K562 (cell line): Measurements from ENCODE around the gene COL7A1.

Source experiments
- AFF4 ChIP-seq: sonication (generic); formaldehyde crosslinking; IDR thresholded peaks from 2 replicates; pipeline ENCODE4 v1.8.0; 2023; ENCODE audit warnings: mild to moderate bottlenecking, missing genetic modification reagents
- CBX3 ChIP-seq, 2 experiments: IDR thresholded peaks; 1 replicate in 1 of 2; 2 replicates in 1 of 2; pipeline ENCODE4 v1.6.1; 2012; ENCODE audit warnings: inconsistent platforms in 2 of 2, low read length in 2 of 2, borderline replicate concordance in 1 of 2, control low read depth in 1 of 2
- CTCF ChIP-seq, 3 experiments: IDR thresholded peaks in 2 of 3; conservative IDR thresholded peaks in 1 of 3; 2 replicates each; pipeline ENCODE4 v1.5.1; 2011 to 2012; ENCODE audit warnings: low read length in 3 of 3, mild to moderate bottlenecking in 3 of 3, control low read depth in 2 of 3, improper control_type of control experiment in 1 of 3, inconsistent platforms in 1 of 3, low read depth in 1 of 3, mixed read lengths in 1 of 3, moderate library complexity in 1 of 3; ENCODE audit not compliant: insufficient read depth in 2 of 3
- DDX20 ChIP-seq: fragments of 450-650 bp; IDR thresholded peaks from 2 replicates; pipeline ENCODE4 v1.6.1; 2016; ENCODE audit warnings: missing genetic modification characterization, low read depth, mild to moderate bottlenecking, missing compliant biosample characterization, moderate library complexity
- FOSL1 ChIP-seq: fragments of 200-800 bp; sonication (Bioruptor generic); conservative IDR thresholded peaks from 2 replicates; pipeline ENCODE4 v1.6.1; 2016; ENCODE audit warnings: missing genetic modification characterization, missing compliant biosample characterization
- FOXK2 ChIP-seq, 2 experiments: fragments of 450-650 bp; IDR thresholded peaks in 1 of 2; conservative IDR thresholded peaks in 1 of 2; 2 replicates each; pipeline ENCODE4 v1.6.1; 2016; ENCODE audit warnings: low read depth in 2 of 2, mild to moderate bottlenecking in 1 of 2
- GABPA ChIP-seq: fragments of 200-800 bp; sonication (Bioruptor generic); conservative IDR thresholded peaks from 2 replicates; pipeline ENCODE4 v1.6.1; 2016; ENCODE audit warnings: low read depth, missing genetic modification characterization, missing compliant biosample characterization
- GATAD2A ChIP-seq: fragments of 450-650 bp; IDR thresholded peaks from 2 replicates; pipeline ENCODE4 v1.6.1; 2017
- HDAC6 ChIP-seq: IDR thresholded peaks from 2 replicates; pipeline ENCODE4 v1.6.1; 2012; ENCODE audit warnings: low read depth, mild to moderate bottlenecking, control low read depth, inconsistent platforms, low read length, moderate library complexity
- HDGF ChIP-seq: fragments of 450-650 bp; IDR thresholded peaks from 2 replicates; pipeline ENCODE4 v1.6.1; 2016
- SMARCA4 ChIP-seq: fragments of 450-650 bp; IDR thresholded peaks from 2 replicates; pipeline ENCODE4 v1.6.1; 2016
- ZNF778 ChIP-seq: fragments of 450-650 bp; formaldehyde crosslinking; IDR thresholded peaks from 2 replicates; pipeline ENCODE4 v1.4.0; 2020; ENCODE audit warnings: mild to moderate bottlenecking, moderate library complexity
- TF ChIP-seq, protein P1 (sequence below): IDR thresholded peaks from 3 replicates; pipeline ENCODE4 v1.6.1; 2011; ENCODE audit warnings: borderline replicate concordance, mild to moderate bottlenecking, moderate library complexity; ENCODE audit not compliant: insufficient read length; ENCODE audit errors: extremely low read depth

GRCh38 chr3:48633743-48634142 is 38.6 kb upstream of the COL7A1 start:
- no peak for TF ChIP-seq HDGF
- TF ChIP-seq GABPA (tag), result no peak
- TF ChIP-seq CBX3 (IDR thresholded peaks at IDR 0.05; ENCODE audit: borderline replicate concordance in 1 of 2, low read length in 2 of 2), result no peak
- TF ChIP-seq HDAC6, result no peak
- no peak for TF ChIP-seq GATAD2A
- TF ChIP-seq SMARCA4, result no peak
- TF ChIP-seq, protein P1, sequence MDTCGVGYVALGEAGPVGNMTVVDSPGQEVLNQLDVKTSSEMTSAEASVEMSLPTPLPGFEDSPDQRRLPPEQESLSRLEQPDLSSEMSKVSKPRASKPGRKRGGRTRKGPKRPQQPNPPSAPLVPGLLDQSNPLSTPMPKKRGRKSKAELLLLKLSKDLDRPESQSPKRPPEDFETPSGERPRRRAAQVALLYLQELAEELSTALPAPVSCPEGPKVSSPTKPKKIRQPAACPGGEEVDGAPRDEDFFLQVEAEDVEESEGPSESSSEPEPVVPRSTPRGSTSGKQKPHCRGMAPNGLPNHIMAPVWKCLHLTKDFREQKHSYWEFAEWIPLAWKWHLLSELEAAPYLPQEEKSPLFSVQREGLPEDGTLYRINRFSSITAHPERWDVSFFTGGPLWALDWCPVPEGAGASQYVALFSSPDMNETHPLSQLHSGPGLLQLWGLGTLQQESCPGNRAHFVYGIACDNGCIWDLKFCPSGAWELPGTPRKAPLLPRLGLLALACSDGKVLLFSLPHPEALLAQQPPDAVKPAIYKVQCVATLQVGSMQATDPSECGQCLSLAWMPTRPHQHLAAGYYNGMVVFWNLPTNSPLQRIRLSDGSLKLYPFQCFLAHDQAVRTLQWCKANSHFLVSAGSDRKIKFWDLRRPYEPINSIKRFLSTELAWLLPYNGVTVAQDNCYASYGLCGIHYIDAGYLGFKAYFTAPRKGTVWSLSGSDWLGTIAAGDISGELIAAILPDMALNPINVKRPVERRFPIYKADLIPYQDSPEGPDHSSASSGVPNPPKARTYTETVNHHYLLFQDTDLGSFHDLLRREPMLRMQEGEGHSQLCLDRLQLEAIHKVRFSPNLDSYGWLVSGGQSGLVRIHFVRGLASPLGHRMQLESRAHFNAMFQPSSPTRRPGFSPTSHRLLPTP, result no peak
- TF ChIP-seq FOXK2 (conservative IDR thresholded peaks at IDR 0.05 in 1 of 2, IDR thresholded peaks at IDR 0.05 in 1 of 2; ENCODE audit: low read depth in 2 of 2), result no peak
- no peak for TF ChIP-seq ZNF778
- no peak for TF ChIP-seq CTCF (IDR thresholded peaks at IDR 0.05 in 2 of 3, conservative IDR thresholded peaks at IDR 0.05 in 1 of 3; ENCODE audit: insufficient read depth in 2 of 3, low read depth in 1 of 3, low read length in 3 of 3)
- no peak for TF ChIP-seq FOSL1
- no peak for TF ChIP-seq DDX20
- TF ChIP-seq AFF4 (CRISPR knock-in tag), result no peak
